GM21526 (cell line): ENCODE measurements around the gene CHID1.

ENCODE experiments used
- ATAC-seq: cut with Tn5 transposase; IDR thresholded peaks from one replicate; pipeline ENCODE4 v1.9.1; 2021; ENCODE audit warnings: moderate library complexity; ENCODE audit not compliant: unreplicated experiment, low FRiP score

Gene CHID1

DNA sequence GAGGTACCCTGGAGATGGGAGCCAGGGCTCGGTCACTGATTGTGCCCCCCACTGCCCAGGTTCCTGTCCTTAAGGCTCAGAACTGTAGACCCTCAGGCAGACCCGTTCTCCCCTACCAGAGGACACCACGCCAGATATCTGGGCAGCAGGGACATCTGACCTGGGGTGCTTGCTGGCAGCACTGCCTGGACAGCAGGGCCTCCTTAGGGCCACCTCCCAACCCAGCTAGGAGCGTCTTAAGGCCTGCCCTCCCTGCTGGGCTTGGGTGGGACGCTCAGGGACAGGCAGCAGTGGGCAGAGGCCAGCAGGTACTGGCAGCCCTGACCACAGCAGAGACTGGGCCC, 71.4 kb downstream of the CHID1 start:
- no peak for ATAC-seq

- no peak for ATAC-seq
These were observed 72.0 kb downstream of the CHID1 start for GRCh38 chr11:838441-839279.

DNA sequence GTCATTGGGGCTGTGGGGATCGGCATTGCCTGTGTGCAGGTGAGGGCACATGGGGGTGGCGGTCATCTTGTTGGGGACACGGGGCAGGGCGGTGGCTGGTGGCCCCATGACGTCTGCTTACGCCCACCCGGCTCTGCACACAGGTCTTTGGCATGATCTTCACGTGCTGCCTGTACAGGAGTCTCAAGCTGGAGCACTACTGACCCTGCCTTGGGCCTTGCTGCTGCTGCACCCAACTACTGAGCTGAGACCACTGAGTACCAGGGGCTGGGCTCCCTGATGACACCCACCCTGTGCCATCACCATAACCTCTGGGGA, 72.7 kb downstream of the CHID1 start:
- ATAC-seq, result no peak

DNA sequence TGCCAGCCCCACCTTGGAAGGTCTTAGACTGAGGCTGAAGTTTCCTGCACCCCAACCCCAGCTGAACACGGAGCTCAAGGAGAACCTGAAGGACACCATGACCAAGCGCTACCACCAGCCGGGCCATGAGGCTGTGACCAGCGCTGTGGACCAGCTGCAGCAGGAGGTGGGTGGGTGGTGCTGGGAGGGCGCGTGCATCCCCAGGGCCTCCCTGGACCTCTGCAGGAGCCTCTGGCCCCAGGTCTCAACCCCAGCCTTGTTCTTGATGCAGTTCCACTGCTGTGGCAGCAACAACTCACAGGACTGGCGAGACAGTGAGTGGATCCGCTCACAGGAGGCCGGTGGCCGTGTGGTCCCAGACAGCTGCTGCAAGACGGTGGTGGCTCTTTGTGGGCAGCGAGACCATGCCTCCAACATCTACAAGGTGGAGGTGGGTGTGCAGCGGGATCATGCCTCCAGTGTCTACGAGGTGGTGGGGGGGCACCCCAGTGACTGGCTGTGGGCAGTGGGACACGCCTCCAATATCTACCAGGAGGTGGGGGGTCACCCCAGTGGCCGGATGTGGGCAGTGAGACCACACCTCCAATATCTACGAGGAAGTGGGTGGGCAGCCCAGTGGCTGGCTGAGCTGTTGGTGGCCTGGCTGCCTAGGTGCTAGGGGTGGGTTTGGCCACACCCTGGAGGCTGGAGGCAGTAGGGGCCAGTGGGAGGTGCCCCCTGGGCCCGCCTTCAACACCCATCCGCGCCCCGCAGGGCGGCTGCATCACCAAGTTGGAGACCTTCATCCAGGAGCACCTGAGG, 73.2 kb downstream of the CHID1 start:
- no peak for ATAC-seq

GRCh38 chr11:836700-837099, 73.9 kb downstream of the CHID1 start:
- ATAC-seq, result no peak

DNA sequence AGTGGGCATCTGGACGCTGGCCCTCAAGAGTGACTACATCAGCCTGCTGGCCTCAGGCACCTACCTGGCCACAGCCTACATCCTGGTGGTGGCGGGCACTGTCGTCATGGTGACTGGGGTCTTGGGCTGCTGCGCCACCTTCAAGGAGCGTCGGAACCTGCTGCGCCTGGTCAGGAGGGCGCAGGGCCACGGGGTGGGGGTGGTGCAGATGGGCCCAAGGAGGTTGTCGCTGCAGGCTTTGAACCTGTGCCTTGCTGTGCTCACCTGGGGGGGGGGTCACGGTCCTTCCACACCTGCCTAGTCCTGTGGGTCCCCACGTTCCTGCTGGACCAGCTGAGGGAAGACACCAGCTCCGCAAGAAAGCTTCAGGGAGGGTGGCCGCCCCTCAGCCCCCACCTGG, 74.3 kb downstream of the CHID1 start:
- ATAC-seq, result no peak

GRCh38 chr11:834371-835316, 76.0 kb downstream of the CHID1 start:
- no peak for ATAC-seq

DNA sequence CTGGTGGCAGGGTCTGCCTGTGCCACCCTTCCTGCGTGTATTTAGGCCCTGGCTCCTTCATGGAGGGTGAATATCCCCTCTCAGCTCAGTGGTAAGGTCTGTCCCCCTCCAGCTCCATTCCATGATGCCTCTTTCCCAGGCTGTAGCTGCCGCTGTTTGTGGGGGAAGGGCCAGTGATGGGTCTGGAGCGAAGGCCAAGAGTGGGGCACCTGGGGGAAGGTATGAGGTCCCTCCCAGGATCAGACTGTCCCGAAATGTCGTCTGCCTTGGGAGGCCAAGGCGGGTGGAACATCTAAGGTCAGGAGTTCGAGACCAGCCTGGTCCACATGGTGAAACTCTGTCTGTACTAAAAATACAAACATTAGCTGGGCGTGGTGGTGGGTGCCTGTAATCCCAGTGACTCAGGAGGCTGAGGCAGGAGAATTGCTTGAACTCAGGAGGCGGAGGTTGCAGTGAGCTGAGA, 76.7 kb downstream of the CHID1 start:
- ATAC-seq, result no peak

DNA sequence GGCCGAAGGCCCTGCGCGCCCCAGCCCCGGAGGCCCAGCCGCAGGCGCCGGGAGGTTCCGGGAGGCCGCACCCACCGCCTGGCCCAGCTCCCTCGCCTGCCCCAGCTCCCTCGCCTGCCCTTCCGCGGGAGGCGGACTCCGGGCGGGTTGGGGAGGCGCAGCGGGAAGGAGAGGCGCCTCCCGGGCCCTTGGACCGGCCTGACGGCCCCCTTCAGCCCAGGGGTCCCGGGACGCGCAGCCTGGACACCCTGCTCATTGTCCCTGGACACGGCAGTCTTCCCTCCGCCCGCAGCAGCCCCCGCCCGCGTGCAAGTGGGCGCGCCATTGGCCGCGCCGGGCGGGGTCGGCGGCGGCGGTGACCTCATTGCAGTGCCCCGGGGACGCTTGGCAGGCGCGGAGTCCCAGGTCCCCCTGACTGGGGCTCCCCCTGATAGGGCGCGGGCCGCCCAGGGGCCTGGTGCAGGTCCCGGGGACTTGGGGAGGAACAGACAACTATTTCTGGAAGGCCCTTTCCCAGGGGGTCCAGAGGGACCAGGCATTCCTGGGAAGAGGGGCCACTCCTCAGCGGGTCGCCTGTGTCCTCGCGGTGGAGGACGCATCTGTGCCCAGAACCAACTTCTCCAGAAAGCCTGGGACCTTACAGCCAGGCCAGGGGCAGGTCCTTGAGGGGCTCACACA, 77.4 kb downstream of the CHID1 start:
- no peak for ATAC-seq

- no peak for ATAC-seq
These were observed 78.0 kb downstream of the CHID1 start, which contains the start of gene CD151 for GRCh38 chr11:832529-833113. TSS of gene CD151 (plus strand) at chr11:832952. CDS start at chr11:836070, 3,118 bp downstream.

GRCh38 chr11:831961-832528, 78.6 kb downstream of the CHID1 start:
- no peak for ATAC-seq

DNA sequence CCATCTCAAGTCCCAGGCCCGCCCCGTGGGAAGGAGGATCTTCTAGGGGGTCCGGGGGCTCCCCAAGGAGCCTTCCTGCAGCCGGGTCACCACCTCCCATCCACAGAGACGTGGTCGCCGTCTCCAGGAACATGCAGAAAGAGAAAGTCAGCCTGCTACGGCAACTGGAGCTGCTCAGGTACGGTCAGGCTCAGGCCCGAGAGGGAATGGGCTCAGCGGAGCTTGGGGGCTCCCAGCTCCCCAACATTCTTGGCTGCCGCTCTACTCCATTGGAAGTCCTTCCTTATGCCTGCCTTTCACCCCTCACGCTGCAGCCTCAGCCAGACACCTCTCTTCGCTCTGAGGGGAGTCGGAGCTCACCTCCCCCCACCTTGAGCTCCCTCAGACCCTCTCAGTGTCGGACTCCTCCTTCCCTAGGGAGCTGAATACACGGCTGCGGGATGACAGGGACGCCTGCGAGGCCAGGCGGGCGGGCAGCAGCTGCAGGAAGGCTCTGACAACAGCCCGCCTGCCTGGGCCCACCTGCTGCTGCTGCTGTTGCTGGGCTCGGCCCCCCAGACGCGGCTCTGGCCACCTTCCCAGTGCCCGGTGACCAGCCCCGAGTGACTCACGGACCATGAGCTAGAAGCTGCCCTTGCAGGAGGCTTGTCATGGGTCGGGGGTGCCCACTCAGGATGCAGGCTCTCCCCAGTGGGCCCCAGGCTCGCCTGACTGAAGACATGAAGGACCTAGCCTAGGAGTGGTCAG, 79.3 kb downstream of the CHID1 start:
- ATAC-seq, result no peak

- ATAC-seq, result no peak
These were observed 80.1 kb downstream of the CHID1 start for GRCh38 chr11:830295-831117.

DNA sequence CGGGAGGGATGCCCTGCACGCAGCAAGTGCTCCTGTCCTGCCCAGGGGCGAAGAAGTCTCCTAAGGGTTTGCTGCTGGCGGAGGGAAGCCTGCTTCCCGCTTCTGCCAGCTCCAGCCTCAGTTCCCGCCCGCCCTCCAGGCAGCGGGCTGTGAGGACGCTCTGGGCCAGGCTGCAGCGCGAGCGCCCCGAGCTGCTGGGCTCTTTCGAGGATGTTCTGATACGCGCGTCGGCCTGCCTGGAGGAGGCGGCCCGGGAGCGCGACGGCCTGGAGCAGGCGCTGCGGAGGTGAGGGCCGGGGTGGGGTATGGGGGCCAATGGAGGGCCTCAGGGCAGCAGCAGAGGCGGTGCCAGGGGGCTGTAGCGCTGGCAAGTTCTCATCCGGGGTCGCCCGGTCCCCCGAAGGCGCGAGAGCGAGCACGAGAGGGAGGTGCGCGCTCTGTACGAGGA, 80.7 kb downstream of the CHID1 start:
- no peak for ATAC-seq

DNA sequence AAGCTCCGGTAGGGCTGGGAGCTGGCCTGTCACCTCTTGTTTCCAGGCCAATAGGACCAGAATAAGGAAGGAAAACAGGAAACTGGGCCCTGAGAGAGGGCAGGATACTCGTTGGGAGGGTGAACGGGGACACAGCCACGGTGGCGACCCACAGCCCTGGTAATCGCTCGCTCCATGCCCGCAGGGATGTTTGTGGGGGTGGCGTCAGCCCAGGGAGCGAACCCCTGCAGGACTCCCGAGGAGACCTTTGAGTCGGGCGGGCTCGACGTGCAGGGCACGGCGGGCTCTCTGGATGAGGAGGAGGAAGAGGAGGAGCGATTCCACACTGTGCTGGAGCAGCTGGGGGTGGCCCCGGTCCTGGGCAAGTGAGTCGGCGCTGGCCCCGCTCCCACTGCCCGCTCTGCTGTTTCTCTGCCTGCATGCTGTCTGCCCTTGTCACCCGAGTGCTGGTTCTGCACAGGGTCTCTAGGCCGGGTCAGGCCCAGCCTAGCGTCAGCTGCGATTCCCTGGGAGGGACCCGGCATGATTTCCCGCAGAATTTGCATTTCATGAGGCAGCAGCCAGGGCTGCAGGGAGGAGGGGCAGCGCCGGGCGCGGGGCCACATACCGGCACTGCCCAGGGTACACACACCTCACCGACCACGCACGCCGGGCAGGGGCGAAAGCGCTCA, 81.3 kb downstream of the CHID1 start:
- ATAC-seq, result no peak

DNA sequence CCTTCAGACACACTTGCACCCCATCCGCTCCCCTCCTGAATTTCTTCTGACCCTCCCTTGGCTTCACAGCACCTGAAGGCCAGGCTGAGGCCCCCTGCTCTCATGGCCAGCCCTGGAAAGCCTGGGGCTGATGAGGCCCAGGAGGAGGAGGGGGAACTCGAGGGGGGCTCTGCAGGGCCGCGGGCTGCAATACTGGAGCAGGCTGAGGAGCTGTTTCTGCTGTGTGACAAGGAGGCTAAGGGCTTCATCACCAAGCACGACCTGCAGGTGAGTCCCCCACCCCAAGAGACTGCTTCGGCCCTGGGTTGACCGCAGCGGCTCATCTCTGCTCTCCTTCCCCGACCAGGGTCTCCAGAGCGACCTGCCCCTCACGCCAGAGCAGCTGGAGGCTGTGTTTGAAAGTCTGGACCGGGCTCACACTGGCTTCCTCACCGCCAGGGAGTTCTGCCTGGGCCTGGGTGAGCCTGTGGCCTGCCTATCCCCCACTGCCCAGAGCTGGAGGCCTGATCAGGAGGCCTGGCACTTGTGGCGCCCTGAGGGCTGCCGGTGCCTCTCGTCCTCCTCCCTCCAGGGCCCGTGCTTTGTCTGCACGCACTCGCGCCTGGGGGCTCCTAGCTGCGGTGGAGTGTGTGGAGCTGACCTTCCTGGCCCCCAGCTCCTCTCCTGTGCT, 82.0 kb downstream of the CHID1 start:
- ATAC-seq, result no peak

DNA sequence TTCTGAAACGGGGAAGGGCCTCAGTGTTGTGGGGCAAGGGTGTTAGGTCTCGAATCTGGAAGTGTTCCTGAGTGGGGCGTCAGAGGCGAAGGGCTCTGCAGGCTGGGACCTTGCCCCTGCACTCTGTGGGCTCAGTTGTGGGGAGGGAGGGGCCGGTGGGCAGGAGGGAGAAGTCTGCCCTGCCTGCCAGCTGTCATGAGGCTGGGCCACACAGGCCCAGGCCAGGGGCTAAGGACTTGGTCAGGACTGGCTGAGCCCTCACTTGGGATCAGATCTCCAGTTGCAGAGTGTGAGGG, 82.8 kb downstream of the CHID1 start, which contains the start of gene CRACR2B:
CRACR2B (plus strand) TSS at position 23 of the 296 bp plus-strand sequence. CDS start 689 bp downstream, outside the sequence.
- peak; percentile 12 for ATAC-seq
